PC-9 (cell line): ENCODE data around the gene BRMS1.

Experiments
- CTCF ChIP-seq: fragments of 200-600 bp; sonication (generic); conservative IDR thresholded peaks from 2 replicates; pipeline ENCODE4 v1.6.1; 2017; ENCODE audit warnings: mixed run types, antibody characterized with exemption, mild to moderate bottlenecking, moderate library complexity
- EZH2 ChIP-seq: fragments of 200-600 bp; sonication (generic); IDR thresholded peaks from 2 replicates; pipeline ENCODE4 v1.8.0; 2017; ENCODE audit warnings: antibody characterized with exemption, low read depth

GRCh38 chr11:66331542-66332370 is 13.1 kb downstream of the BRMS1 start:
- no peak for TF ChIP-seq CTCF
- TF ChIP-seq EZH2 = no peak
